GM18873 (cell line): ENCODE results near the gene SEMA4G.

Experiments
- ATAC-seq: cut with Tn5 transposase; IDR thresholded peaks from one replicate; pipeline ENCODE4 v1.9.1; 2021; ENCODE audit warnings: mild to moderate bottlenecking, moderate library complexity, moderate number of reproducible peaks; ENCODE audit not compliant: unreplicated experiment, low FRiP score

The SEMA4G gene

GRCh38 chr10:100969187-100970075 lies at the start of gene SEMA4G:
SEMA4G (plus strand) TSS chr10:100969504; CDS start chr10:100972913, 3,409 bp downstream.
- ATAC-seq, result no peak

- ATAC-seq, result no peak
Measured at GRCh38 chr10:100923580-100923979, 45.7 kb upstream of the SEMA4G start.

DNA sequence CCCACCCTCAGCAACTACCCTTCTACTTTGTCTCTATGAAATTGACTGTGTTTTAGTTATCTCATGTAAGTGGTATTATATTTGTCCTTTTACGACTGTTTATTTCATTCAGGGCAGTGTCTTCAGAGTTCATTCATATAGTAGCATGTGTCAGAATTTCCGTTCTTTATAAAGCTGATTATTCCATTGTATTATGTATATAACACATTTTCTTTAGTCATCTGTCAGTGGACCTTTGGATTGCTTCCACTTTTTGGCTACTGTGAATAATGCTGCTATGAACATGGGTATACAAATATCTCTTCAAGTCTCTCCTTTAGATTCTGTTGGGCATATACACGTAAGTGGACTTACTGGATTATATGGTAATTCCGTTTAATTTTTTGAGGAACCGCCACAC lies 42.0 kb upstream of the SEMA4G start:
- ATAC-seq, result no peak

- no peak for ATAC-seq
Measured at GRCh38 chr10:100928039-100928438, 41.3 kb upstream of the SEMA4G start.

GRCh38 chr10:100930368-100930767 lies 38.9 kb upstream of the SEMA4G start:
- ATAC-seq, result no peak

- no peak for ATAC-seq
Measured at GRCh38 chr10:100934084-100934659, 35.1 kb upstream of the SEMA4G start.

- no peak for ATAC-seq
Measured at GRCh38 chr10:100939763-100940344, 29.4 kb upstream of the SEMA4G start.

DNA sequence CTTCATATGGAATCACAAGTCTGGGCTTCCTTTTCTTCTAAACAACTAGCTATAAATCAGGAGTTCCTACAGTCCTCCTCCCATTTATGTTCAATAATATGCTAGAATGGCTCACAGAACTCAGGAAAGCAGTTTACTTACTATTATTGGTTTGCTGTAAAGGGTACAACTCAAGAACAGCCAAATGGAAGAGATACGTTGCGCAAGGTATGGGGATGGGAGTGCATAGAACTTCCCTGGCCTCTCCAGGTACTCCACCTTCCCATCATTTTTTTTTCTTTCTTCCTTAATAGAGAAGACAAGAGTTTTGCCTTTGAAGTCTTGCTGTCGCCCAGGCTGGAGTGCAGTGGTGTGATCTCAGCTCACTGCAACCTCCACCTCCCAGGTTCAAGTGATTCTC lies 27.1 kb upstream of the SEMA4G start:
- no peak for ATAC-seq

- no peak for ATAC-seq
Measured at GRCh38 chr10:100943508-100943907, 25.8 kb upstream of the SEMA4G start.

- no peak for ATAC-seq
Measured at GRCh38 chr10:100945754-100946153, 23.6 kb upstream of the SEMA4G start.

DNA sequence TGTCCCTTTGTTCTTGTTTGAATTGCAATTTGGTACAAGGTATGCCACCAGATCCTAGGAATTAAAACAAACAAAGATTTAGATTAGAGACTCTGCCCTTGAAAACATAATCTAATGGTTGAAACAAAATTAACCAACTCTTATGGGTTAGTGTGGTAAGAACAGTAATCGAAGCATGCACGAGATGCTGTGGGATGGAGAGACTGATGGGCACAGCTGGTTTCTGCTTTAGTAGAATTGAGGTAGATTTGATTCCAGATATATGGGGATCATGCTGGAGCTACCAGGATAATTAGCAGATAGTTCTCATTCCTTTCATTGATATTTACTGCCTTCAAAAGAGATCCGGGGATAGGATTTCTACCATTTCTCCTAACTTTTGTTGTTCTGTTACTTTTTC lies 20.4 kb upstream of the SEMA4G start:
- no peak for ATAC-seq

GRCh38 chr10:100960251-100960650 lies 9.1 kb upstream of the SEMA4G start:
- ATAC-seq, result no peak

DNA sequence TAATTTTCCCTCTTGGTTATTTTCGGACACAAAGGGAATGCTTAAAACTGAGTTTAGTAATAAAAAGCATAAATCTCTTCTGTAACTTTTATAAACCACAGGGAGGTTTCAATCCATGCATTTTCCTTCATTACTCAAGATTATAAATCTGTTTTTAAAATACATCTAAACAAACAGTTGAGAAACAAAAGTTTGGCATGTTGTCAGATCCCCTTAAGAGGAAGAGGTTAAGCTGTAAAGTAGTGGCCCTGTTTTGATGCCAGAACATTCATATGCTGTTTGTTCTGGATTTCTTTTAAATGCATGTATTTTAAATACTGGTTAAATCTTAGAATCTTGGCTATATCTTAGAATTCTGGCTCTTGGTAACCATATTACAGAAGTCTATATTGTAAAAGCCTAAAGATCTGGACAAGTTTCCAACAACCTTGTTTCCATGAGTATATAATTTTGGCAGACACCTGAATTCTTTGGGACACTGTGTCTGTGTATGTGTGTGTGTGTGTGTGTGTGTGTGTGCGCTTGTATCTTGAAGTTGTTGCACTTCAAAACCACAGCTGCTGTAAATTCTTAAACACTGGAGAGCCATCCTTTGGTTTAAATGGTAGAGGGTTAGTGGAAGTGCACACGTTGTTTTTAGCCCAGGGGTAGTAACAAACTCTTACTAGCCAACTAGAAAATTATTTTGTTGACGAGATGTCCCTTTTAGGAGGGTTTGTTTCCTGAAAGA lies 6.8 kb upstream of the SEMA4G start:
- ATAC-seq, result no peak

DNA sequence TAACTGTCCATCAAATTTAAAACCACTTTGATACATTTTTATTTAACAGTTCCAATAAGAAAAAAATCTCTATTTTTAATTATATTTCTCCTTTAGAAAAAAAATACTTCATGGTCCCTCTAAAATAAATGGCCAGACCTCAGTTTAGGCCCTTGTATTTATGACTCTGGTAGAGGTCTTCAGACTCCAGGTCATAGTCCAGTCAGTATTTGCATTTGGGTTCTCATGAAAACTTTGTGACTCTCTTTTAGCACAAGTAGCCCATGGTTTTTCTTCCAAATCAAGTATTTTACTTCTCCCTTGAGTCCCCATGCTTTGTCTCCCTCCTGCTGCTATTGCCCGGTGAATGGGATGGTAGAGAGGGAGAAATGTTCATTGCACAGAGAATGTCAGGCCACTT lies 5.5 kb upstream of the SEMA4G start:
- no peak for ATAC-seq

DNA sequence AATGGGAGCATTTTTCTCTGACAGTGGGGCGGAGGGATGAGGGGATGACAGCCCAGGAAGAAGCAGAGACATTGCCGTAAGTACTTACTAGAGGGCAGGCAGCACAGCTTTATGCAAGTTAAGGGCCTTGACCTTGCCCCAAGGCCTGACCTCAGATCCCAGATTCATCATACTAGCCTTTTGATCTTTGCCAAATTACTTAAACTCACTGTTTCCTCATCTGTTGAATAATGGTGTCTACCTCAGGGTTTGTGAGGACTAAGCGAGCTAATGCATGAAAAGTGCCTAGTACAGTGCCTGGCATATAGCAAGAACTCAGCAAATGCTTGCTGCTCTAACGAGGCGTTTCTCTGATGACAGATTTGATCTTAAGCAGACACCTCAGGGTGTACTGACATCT lies 3.5 kb upstream of the SEMA4G start:
- no peak for ATAC-seq

GRCh38 chr10:100966887-100967286 lies 2.4 kb upstream of the SEMA4G start:
- no peak for ATAC-seq

DNA sequence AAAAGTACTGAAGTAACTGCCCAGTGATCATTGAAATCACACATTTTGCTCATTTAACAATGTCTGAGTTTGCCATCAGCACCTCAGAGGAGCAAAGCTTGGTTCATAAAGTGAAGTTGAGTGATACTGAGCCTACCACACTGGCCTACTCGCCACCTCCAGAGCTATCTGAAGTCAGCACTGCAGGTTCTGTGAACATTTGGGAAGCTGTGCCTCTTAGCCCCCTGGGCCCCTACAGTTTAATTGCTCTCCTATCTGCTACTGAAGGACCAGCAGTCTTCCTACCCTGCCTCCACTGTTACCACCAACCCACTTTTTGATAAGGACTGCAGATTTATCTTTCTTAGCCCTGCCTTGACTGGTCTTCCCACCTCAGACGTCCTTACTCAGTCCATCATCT lies 2.0 kb upstream of the SEMA4G start:
- ATAC-seq, result no peak

DNA sequence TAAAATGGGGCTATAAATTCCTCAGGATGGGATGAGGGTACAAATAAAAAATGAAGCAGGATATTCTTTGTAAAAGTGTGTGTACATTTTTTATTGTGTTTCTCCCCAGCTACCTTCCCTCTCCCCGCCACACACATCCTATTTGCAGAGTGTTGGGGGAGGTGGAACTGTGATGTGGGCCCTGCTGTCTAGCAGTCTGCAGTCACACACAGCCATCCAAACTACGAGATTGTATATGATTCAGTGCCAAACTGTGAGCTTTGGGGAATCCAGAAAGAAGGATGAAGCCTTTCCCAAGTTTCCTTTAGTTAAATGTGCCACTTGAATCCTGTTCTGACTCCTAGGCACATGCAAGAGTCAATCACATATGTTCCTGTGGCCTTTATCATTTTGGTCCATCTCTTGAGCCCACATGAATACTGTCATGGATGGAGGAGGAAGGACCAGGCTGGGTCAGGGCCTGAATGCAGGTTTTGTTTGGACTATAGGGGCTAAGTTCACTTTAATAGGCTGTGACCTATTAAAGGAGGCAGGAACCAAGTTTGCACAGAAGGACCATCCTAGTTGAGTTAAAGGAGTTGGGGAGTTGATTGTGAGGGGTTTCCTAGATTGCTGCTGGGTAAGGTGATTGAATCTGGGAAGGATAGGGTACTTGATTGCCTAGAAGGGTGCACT lies 1.1 kb upstream of the SEMA4G start:
- no peak for ATAC-seq

- ATAC-seq, result no peak
Measured at GRCh38 chr10:100968863-100969186, 479 bp upstream of the SEMA4G start.

GRCh38 chr10:100970076-100970913 lies 991 bp downstream of the SEMA4G start:
- ATAC-seq, result no peak
